Gastroesophageal sphincter (tissue), 3 donors: ENCODE measurements around the gene SFSWAP.

ENCODE experiments used
- CTCF ChIP-seq, 4 experiments: fragments of 200-600 bp in 2 of 4; fragments of 450-650 bp in 2 of 4; sonication (generic) in 1 of 4; IDR thresholded peaks; one replicate each; pipeline ENCODE4 v1.5.1; 2017 to 2019; ENCODE audit warnings: antibody characterized with exemption in 4 of 4, mild to moderate bottlenecking in 2 of 4, moderate library complexity in 2 of 4
- EP300 ChIP-seq: sonication (generic); formaldehyde crosslinking; IDR thresholded peaks from one replicate; pipeline ENCODE4 v1.6.1; 2017; ENCODE audit warnings: antibody characterized with exemption, mild to moderate bottlenecking
- POLR2A ChIP-seq, 2 donors: fragments of 450-650 bp; IDR thresholded peaks; one replicate each; pipeline ENCODE4 v1.6.1; 2017; ENCODE audit warnings: antibody characterized with exemption in 2 of 2, mild to moderate bottlenecking in 2 of 2, moderate library complexity in 1 of 2
- POLR2AphosphoS5 ChIP-seq: sonication (generic); formaldehyde crosslinking; IDR thresholded peaks from one replicate; pipeline ENCODE4 v1.6.1; 2017; ENCODE audit warnings: antibody characterized with exemption

- TF ChIP-seq POLR2AphosphoS5 (no peak), CTCF (IDR thresholded peaks at IDR 0.05) (no peak), EP300 (no peak), POLR2A (IDR thresholded peaks at IDR 0.05) (no peak)
Measured at GRCh38 chr12:131674373-131674772, 36.5 kb upstream of the SFSWAP start.
